ENCODE measurements around the gene MEF2A.

The MEF2A gene

DNA sequence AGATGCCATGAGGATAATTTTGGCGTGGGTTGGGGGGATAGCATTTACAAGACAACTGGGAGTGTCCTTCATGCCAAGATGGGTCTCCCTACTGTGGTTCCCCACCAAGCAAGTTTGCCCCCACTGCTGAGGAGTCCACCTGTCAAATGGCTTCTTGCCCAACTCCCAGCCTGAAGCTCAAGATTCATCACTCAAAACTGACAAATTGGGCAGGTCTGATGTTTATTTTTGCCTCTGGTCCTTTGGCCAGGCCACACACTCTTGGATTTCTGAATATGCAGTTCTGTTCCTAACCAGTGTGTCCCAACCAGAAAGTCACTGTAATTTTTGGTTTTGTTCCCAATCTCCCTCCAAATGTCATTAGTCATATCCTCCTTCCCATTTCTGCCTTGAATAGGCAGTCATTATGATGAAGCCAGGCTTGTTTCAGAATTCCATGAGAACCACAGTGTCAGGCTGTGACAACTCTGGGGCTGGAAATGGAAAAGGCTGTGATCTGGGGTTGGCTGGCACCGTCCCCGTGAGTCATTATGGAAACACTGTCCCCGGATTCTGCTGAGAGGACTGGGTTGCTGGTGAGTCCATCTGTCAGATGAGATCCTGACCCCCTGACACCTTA, 29.3 kb upstream of the MEF2A start:
- CTCF ChIA-PET, result no interaction called here
- H3K27ac ChIP-seq (ENCODE audit: extremely low read depth, low read depth, low read length), result no peak overlapping the region

More for the DNA sequence above, 29.3 kb upstream of the MEF2A start:
- H3K4me3 ChIP-seq (ENCODE audit: low read depth, low read length), result no peak overlapping the region
- no peaks in the 10 kb centered on the region for H3K4me1 ChIP-seq (ENCODE audit: control insufficient read depth, insufficient read depth, low read length)
- no peaks in the 10 kb centered on the region for H3K36me3 ChIP-seq (ENCODE audit: control insufficient read depth in 2 of 2, insufficient read depth in 1 of 2, low read length in 2 of 2)
- POLR2A ChIA-PET, result no interaction called here
- TF ChIP-seq, protein P1, sequence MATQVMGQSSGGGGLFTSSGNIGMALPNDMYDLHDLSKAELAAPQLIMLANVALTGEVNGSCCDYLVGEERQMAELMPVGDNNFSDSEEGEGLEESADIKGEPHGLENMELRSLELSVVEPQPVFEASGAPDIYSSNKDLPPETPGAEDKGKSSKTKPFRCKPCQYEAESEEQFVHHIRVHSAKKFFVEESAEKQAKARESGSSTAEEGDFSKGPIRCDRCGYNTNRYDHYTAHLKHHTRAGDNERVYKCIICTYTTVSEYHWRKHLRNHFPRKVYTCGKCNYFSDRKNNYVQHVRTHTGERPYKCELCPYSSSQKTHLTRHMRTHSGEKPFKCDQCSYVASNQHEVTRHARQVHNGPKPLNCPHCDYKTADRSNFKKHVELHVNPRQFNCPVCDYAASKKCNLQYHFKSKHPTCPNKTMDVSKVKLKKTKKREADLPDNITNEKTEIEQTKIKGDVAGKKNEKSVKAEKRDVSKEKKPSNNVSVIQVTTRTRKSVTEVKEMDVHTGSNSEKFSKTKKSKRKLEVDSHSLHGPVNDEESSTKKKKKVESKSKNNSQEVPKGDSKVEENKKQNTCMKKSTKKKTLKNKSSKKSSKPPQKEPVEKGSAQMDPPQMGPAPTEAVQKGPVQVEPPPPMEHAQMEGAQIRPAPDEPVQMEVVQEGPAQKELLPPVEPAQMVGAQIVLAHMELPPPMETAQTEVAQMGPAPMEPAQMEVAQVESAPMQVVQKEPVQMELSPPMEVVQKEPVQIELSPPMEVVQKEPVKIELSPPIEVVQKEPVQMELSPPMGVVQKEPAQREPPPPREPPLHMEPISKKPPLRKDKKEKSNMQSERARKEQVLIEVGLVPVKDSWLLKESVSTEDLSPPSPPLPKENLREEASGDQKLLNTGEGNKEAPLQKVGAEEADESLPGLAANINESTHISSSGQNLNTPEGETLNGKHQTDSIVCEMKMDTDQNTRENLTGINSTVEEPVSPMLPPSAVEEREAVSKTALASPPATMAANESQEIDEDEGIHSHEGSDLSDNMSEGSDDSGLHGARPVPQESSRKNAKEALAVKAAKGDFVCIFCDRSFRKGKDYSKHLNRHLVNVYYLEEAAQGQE (tag by site-specific recombination; IDR thresholded peaks at IDR 0.05), result no peak
- TF ChIP-seq ZNF248 (tag by site-specific recombination; IDR thresholded peaks at IDR 0.05) (no peak), GFI1B (tag by site-specific recombination; IDR thresholded peaks at IDR 0.05) (no peak), ZNF626 (tag by site-specific recombination; IDR thresholded peaks at IDR 0.05) (no peak), SALL2 (tag by site-specific recombination; IDR thresholded peaks at IDR 0.05; ENCODE audit: borderline replicate concordance) (no peak), ZNF555 (tag by site-specific recombination; conservative IDR thresholded peaks at IDR 0.05) (no peak), ZNF747 (tag by site-specific recombination; IDR thresholded peaks at IDR 0.05) (no peak), ZBTB17 (tag by site-specific recombination; IDR thresholded peaks at IDR 0.05) (no peak), ZNF701 (tag by site-specific recombination; IDR thresholded peaks at IDR 0.05) (no peak), ZNF837 (tag by site-specific recombination; IDR thresholded peaks at IDR 0.05) (no peak), YY2 (tag by site-specific recombination; IDR thresholded peaks at IDR 0.05) (no peak), TRIM28 (IDR thresholded peaks at IDR 0.05; ENCODE audit: borderline replicate concordance, low read length) (no peak)
- TF ChIP-seq, protein P2, sequence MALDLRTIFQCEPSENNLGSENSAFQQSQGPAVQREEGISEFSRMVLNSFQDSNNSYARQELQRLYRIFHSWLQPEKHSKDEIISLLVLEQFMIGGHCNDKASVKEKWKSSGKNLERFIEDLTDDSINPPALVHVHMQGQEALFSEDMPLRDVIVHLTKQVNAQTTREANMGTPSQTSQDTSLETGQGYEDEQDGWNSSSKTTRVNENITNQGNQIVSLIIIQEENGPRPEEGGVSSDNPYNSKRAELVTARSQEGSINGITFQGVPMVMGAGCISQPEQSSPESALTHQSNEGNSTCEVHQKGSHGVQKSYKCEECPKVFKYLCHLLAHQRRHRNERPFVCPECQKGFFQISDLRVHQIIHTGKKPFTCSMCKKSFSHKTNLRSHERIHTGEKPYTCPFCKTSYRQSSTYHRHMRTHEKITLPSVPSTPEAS (tag by site-specific recombination; IDR thresholded peaks at IDR 0.05), result no peak
- TF ChIP-seq, protein P3, sequence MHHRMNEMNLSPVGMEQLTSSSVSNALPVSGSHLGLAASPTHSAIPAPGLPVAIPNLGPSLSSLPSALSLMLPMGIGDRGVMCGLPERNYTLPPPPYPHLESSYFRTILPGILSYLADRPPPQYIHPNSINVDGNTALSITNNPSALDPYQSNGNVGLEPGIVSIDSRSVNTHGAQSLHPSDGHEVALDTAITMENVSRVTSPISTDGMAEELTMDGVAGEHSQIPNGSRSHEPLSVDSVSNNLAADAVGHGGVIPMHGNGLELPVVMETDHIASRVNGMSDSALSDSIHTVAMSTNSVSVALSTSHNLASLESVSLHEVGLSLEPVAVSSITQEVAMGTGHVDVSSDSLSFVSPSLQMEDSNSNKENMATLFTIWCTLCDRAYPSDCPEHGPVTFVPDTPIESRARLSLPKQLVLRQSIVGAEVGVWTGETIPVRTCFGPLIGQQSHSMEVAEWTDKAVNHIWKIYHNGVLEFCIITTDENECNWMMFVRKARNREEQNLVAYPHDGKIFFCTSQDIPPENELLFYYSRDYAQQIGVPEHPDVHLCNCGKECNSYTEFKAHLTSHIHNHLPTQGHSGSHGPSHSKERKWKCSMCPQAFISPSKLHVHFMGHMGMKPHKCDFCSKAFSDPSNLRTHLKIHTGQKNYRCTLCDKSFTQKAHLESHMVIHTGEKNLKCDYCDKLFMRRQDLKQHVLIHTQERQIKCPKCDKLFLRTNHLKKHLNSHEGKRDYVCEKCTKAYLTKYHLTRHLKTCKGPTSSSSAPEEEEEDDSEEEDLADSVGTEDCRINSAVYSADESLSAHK (tag by site-specific recombination; IDR thresholded peaks at IDR 0.05), result no peak
- TF ChIP-seq, protein P4, sequence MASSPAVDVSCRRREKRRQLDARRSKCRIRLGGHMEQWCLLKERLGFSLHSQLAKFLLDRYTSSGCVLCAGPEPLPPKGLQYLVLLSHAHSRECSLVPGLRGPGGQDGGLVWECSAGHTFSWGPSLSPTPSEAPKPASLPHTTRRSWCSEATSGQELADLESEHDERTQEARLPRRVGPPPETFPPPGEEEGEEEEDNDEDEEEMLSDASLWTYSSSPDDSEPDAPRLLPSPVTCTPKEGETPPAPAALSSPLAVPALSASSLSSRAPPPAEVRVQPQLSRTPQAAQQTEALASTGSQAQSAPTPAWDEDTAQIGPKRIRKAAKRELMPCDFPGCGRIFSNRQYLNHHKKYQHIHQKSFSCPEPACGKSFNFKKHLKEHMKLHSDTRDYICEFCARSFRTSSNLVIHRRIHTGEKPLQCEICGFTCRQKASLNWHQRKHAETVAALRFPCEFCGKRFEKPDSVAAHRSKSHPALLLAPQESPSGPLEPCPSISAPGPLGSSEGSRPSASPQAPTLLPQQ (tag by site-specific recombination; IDR thresholded peaks at IDR 0.05), result no peak
- TF ChIP-seq, protein P5, sequence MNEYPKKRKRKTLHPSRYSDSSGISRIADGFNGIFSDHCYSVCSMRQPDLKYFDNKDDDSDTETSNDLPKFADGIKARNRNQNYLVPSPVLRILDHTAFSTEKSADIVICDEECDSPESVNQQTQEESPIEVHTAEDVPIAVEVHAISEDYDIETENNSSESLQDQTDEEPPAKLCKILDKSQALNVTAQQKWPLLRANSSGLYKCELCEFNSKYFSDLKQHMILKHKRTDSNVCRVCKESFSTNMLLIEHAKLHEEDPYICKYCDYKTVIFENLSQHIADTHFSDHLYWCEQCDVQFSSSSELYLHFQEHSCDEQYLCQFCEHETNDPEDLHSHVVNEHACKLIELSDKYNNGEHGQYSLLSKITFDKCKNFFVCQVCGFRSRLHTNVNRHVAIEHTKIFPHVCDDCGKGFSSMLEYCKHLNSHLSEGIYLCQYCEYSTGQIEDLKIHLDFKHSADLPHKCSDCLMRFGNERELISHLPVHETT (tag by site-specific recombination; IDR thresholded peaks at IDR 0.05), result no peak
- TF ChIP-seq, protein P6, sequence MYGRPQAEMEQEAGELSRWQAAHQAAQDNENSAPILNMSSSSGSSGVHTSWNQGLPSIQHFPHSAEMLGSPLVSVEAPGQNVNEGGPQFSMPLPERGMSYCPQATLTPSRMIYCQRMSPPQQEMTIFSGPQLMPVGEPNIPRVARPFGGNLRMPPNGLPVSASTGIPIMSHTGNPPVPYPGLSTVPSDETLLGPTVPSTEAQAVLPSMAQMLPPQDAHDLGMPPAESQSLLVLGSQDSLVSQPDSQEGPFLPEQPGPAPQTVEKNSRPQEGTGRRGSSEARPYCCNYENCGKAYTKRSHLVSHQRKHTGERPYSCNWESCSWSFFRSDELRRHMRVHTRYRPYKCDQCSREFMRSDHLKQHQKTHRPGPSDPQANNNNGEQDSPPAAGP (tag by site-specific recombination; IDR thresholded peaks at IDR 0.05), result no peak
- 0 out of 2 replicates have a peak, but pooled peaks cover 2% of the 10 kb centered on the region for H3K9me3 ChIP-seq (ENCODE audit: control insufficient read depth, insufficient read depth, low read depth, low read length)

All from HEK293 (cell line).